DOHH2 (cell line): ENCODE data around the gene TNNT2.

Source experiments
- H3F3A ChIP-seq: fragments of 200-600 bp; sonication (generic), shearing (Covaris generic); 2 replicates; pipeline ENCODE4 v1.6.0; 2016; ENCODE audit warnings: antibody characterized with exemption, mild to moderate bottlenecking; ENCODE audit not compliant: control insufficient read depth, insufficient read depth
- H3K27ac ChIP-seq: fragments of 200-600 bp; sonication (generic); 2 replicates; pipeline ENCODE4 v1.5.1; 2014; ENCODE audit warnings: low read depth, mild to moderate bottlenecking, low read length, moderate library complexity
- H3K27me3 ChIP-seq: fragments of 200-600 bp; sonication (generic); 2 replicates; pipeline ENCODE4 v1.6.1; 2014; ENCODE audit warnings: mild to moderate bottlenecking, low read length, mixed read lengths; ENCODE audit not compliant: control insufficient read depth
- H3K36me3 ChIP-seq: fragments of 200-600 bp; sonication (generic); 2 replicates; pipeline ENCODE4 v1.6.1; 2014; ENCODE audit warnings: mild to moderate bottlenecking, low read length, moderate library complexity, mixed read lengths; ENCODE audit not compliant: control insufficient read depth
- H3K4me1 ChIP-seq: fragments of 200-600 bp; sonication (generic); 2 replicates; pipeline ENCODE4 v1.6.1; 2014; ENCODE audit warnings: mild to moderate bottlenecking, low read length, mixed read lengths; ENCODE audit not compliant: control insufficient read depth
- H3K4me2 ChIP-seq: fragments of 200-600 bp; sonication (generic); 2 replicates; pipeline ENCODE4 v1.6.0; 2014; ENCODE audit warnings: mild to moderate bottlenecking, low read length, moderate library complexity
- H3K4me3 ChIP-seq: fragments of 200-600 bp; sonication (generic); 2 replicates; pipeline ENCODE4 v1.5.1; 2014; ENCODE audit warnings: mild to moderate bottlenecking, low read length, mixed read lengths
- H3K79me2 ChIP-seq: fragments of 200-600 bp; sonication (generic); 2 replicates; pipeline ENCODE4 v1.6.1; 2014; ENCODE audit warnings: mild to moderate bottlenecking, low read length, mixed read lengths; ENCODE audit not compliant: control insufficient read depth
- H3K9me2 ChIP-seq: fragments of 200-600 bp; sonication (generic); replicated peaks from 2 replicates; pipeline ENCODE4 v1.6.1; 2014; ENCODE audit warnings: mild to moderate bottlenecking, low read length, mixed read lengths; ENCODE audit not compliant: control insufficient read depth
- H3K9me3 ChIP-seq: fragments of 200-600 bp; sonication (generic); 2 replicates; pipeline ENCODE4 v1.6.1; 2014; ENCODE audit warnings: antibody characterized with exemption, low read length, mixed read lengths; ENCODE audit not compliant: control insufficient read depth, insufficient read depth
- H4K20me1 ChIP-seq: fragments of 200-600 bp; sonication (generic); 2 replicates; pipeline ENCODE4 v1.6.0; 2014; ENCODE audit warnings: low read depth, mild to moderate bottlenecking, antibody characterized with exemption, low read length, moderate library complexity; ENCODE audit not compliant: control insufficient read depth, insufficient read depth
- EZH2phosphoT487 ChIP-seq: fragments of 200-600 bp; sonication (generic); IDR thresholded peaks from 2 replicates; pipeline ENCODE4 v1.6.1; 2017; ENCODE audit warnings: borderline replicate concordance, mild to moderate bottlenecking, antibody characterized with exemption, low read length, moderate library complexity, mixed read lengths
- TF ChIP-seq, protein P1 (sequence below): fragments of 200-600 bp; sonication (generic); IDR thresholded peaks from one replicate; pipeline ENCODE4 v1.5.1; 2014; ENCODE audit warnings: antibody characterized with exemption, mild to moderate bottlenecking, low read depth, low read length; ENCODE audit not compliant: poor library complexity, severe bottlenecking

TNNT2 gene

DNA sequence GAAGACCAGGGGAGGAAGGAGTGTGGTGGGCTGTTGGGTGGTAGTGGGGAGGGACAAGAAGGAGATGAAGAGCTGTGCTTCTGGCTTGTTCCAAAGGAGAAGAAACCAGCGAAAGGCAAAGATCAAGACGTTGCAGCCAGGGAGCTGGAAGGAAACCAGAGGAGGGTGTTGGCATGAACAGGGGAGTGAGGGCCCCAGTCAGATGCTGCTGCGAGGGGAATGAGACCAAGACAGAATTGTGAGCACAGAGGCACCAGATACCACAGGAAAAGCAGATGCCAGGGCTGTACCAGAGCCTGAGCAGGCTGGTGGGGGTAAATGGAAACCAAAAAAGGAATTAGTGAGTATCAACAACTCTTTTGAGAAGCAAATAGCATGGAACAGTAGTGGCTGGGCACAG, 15.6 kb upstream of the TNNT2 start:
- H3K27me3 ChIP-seq: peaks cover 3% of the 10 kb centered on the region
- H3K4me3 ChIP-seq: no peak overlapping the region
- H4K20me1 ChIP-seq: no peaks in the 10 kb centered on the region
- H3F3A ChIP-seq: no peaks in the 10 kb centered on the region
- H3K79me2 ChIP-seq: no peaks in the 10 kb centered on the region
- no peak overlapping the region for H3K27ac ChIP-seq
- TF ChIP-seq, protein P1, sequence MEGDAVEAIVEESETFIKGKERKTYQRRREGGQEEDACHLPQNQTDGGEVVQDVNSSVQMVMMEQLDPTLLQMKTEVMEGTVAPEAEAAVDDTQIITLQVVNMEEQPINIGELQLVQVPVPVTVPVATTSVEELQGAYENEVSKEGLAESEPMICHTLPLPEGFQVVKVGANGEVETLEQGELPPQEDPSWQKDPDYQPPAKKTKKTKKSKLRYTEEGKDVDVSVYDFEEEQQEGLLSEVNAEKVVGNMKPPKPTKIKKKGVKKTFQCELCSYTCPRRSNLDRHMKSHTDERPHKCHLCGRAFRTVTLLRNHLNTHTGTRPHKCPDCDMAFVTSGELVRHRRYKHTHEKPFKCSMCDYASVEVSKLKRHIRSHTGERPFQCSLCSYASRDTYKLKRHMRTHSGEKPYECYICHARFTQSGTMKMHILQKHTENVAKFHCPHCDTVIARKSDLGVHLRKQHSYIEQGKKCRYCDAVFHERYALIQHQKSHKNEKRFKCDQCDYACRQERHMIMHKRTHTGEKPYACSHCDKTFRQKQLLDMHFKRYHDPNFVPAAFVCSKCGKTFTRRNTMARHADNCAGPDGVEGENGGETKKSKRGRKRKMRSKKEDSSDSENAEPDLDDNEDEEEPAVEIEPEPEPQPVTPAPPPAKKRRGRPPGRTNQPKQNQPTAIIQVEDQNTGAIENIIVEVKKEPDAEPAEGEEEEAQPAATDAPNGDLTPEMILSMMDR: no peak
- no peak for TF ChIP-seq EZH2phosphoT487
- no peaks in the 10 kb centered on the region for H3K36me3 ChIP-seq
- H3K9me3 ChIP-seq: no peaks in the 10 kb centered on the region
- H3K4me1 ChIP-seq: no peaks in the 10 kb centered on the region
- no peak overlapping the region for H3K4me2 ChIP-seq
- H3K9me2 ChIP-seq: no peaks in the 10 kb centered on the region

DNA sequence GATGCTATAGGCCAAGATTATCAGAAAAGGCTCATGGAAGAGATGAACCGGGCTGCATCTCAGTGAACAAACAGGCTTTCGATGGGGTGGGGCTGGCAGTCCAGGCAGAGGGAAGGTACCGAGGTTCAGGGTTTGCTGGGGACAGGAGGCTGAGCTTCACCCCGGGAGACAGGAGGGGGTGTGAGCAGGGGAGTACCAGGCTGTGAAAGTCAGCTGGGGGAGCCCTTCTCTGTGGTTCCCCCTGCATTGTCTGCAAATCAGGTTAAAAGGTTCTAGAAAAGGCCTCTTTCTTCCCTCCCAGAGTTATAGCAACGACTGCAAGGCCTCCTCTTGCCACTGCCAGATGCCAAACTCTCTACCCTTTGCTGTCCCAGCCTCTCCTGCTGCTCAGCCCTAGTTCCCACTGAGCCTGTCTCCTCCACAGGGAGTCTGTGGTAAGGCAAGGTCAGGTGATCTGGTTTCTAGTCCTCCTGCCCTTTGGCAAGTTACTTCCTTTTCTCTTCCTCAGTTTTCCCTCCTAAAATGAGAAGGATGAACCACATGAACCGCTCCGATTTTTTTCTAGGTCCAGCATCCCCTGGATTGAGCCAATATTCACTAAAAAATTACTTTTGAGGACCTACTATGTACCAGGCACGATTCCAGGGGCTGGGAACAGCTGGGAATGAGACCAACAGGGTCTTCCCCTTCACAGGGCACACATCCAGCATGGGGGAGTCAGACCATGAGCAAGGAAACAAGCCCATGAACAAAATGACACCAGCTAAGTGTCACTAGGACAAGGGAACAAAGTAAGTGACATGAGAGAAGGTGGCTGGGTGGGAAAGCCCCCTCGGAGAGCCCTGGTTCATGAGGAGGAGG, 14.4 kb upstream of the TNNT2 start:
- no peak overlapping the region for H3K4me2 ChIP-seq

DNA sequence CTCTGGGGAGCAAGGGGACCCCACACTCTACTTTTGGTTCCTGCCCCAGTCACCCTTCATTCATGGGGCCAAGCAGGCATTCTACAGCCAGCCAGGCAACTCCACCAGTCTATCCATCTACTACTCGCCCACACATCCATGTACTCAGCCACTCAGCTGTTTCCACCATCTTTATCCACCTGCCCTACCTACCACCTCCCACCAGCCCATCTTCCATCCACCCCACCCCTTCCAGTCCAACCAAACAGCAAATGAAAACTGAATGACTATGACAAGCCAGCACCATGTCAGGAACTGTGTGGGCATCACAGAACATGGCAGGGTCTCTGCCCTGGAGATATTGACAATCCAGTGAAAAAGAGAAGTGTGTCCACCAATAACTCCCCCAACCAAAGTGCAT, 13.7 kb upstream of the TNNT2 start:
- Histone ChIP-seq H3K79me2 (no peaks in the 10 kb centered on the region), H3K9me2 (no peaks in the 10 kb centered on the region), H4K20me1 (no peaks in the 10 kb centered on the region), H3K9me3 (no peaks in the 10 kb centered on the region), H3F3A (no peaks in the 10 kb centered on the region), H3K4me2 (no peak overlapping the region), H3K27ac (no peak overlapping the region), H3K36me3 (no peaks in the 10 kb centered on the region), H3K4me1 (no peaks in the 10 kb centered on the region), H3K27me3 (peaks cover 3% of the 10 kb centered on the region), H3K4me3 (no peak overlapping the region)
- TF ChIP-seq, protein P1: no peak

More for the DNA sequence above, 14.4 kb upstream of the TNNT2 start:
- no peaks in the 10 kb centered on the region for H3K9me2 ChIP-seq
- H3K27me3 ChIP-seq: peaks cover 3% of the 10 kb centered on the region
- H3K4me1 ChIP-seq: no peaks in the 10 kb centered on the region
- H3K9me3 ChIP-seq: no peaks in the 10 kb centered on the region
- no peaks in the 10 kb centered on the region for H4K20me1 ChIP-seq
- H3K27ac ChIP-seq: no peak overlapping the region
- no peak for TF ChIP-seq EZH2phosphoT487
- TF ChIP-seq, protein P1: no peak
- no peak overlapping the region for H3K4me3 ChIP-seq
- no peaks in the 10 kb centered on the region for H3F3A ChIP-seq
- no peaks in the 10 kb centered on the region for H3K36me3 ChIP-seq
- no peaks in the 10 kb centered on the region for H3K79me2 ChIP-seq
